Caki2 (cell line): ENCODE data around the gene RNU1-2. TPM values are rescaled to one million over a fixed set of nuclear protein-coding genes. Genes with fewer than 3 reads are reported as not detected.
"Not testable (repeated sequence)": the region's sequence is repeated elsewhere in the genome, so short reads cannot be mapped to it uniquely, and the experiment has no call there.

Source experiments
- DNase-seq: peaks from one replicate; pipeline ENCODE4 v3.0.0-alpha.2; 2015; ENCODE audit warnings: low read depth
- in situ Hi-C: cut with HindIII; loops from 2 replicates; pipeline ENCODE4 v1.10.0; 2016; ENCODE audit warnings: low sequenced_read_pairs, low pct_unique_long_range_greater_than_20kb, mixed read lengths
- total RNA-seq: library from RNA; depleted of rRNA; stranded (reverse); fragments of >200 nt; shearing (Covaris generic); gene quantifications from 2 replicates; pipeline ENCODE4 v1.2.3, GENCODE V29; 2014; ENCODE audit warnings: low replicate concordance

The RNU1-2 gene
- total RNA-seq, 1 experiment from 2014 or later: not detected

DNA sequence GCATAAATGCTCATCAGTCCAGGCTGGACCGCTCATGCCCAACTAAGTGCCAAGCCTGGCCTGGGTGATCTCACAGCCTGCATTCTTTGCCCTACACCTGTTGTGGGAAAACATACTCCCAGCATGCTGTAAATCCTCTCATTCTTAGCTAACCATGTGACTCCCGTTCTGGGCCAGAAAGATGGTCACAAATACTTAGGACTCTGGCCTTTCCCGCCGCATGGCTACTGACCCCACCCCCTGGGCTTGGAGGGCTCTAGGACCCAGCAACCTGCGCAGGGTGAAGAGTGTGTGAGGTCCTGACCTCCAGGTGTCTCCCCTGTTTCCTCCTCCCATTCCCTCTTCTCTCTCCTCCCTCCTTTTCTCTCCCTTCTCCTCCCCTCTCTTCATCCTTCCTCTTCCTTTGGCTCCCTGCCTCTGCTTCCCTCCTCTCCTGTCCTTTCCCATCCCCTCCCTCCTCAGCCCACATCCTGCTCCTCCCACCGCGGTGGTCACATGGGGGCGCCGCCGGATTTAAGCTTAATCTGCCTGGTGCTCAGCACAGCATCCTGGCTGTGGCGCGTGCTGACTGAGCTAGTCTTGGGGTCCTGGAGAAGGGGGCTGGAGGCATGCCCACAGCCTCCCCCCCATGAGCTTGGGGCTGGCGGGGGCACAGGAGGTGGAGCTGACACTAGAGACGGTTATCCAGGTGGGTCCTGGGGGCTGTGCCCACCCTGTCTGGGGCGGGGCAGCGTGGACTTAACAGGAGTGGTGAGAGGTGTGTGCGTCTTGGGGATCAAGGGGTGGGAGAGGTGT is 25.8 kb downstream of the RNU1-2 start, which contains the start of gene CROCC:
TSS of gene CROCC (plus strand) at position 541 of the 795 bp plus-strand sequence. CDS start at position 629, 88 bp downstream.
- in situ Hi-C loops: no loop called here
- no peak for DNase-seq

DNA sequence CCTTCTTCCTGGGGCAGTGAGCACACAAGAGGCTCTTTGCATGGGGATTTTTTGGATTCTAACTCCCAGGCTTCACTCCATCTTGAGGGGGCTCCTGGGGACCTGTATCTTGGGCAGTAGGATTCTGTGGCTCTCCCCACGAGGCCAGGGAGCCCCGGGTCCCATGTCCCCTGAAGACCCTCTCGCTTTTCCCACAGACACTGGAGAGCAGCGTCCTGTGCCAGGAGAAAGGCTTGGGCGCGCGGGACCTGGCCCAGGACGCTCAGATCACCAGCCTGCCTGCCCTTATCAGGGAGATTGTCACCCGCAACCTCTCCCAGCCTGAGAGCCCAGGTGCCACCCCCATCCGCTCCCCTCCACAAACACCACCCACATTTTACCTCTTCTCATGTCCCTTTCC is 26.7 kb downstream of the RNU1-2 start:
- DNase-seq: no peak
- in situ Hi-C loops: no loop called here

DNA sequence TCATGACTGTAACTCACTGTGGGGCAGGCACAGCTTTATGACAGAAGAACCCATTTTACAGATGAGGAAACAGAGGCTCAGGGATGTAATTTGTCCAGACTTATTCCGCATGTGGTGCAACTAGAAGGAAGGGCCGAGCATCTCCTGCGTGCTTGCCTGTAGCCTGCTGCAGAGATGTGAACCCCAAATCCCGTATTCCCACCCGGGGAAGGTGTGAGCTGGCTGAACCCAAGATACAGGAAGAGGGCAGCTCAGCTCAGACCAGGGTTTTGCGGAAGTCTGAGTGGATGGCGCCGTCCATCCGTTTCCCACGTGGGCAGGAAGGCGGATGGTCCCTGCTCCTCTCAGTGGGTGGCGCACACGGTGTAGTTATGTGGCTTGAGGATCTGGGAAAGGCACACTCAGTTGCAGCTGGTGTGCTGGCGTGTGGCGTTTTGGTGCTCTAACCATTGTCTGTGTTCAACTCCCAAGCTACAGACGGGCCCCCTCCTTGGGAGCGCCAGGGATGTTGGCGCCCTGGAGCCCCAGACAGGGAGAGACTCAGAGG is 27.2 kb downstream of the RNU1-2 start:
- no peak for DNase-seq
- in situ Hi-C loops: no loop called here

DNA sequence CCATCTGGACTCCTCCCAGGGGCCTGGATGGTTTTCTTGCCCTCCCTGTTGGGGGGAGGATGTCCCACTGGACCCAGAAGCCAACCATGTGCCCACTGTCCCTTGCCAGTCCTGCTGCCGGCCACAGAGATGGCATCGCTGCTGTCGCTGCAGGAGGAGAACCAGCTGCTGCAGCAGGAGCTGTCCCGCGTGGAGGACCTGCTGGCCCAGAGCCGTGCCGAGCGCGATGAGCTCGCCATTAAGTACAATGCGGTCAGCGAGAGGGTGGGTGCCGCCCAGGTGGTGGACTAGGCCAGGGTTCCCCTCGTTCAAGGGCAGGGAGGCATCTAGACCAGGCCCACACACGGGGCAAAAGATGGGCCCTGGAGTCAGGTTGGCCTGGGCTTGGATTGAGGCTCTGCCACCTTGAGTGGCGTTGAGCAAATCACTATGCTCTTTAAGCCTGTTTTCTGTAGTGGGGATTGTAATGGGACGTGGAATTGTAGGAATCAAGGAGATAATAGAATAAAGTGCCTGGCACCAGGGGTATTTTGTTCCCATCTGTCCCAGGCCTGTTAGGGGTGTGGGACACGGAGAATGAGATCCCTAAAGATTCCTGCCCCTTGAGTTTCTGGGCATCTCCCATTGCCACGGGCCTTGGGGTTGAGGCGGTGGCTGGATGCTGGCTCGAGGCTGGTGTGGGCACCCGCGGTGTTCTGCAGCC is 28.6 kb downstream of the RNU1-2 start:
- in situ Hi-C loops: no loop called here
- DNase-seq: no peak

DNA sequence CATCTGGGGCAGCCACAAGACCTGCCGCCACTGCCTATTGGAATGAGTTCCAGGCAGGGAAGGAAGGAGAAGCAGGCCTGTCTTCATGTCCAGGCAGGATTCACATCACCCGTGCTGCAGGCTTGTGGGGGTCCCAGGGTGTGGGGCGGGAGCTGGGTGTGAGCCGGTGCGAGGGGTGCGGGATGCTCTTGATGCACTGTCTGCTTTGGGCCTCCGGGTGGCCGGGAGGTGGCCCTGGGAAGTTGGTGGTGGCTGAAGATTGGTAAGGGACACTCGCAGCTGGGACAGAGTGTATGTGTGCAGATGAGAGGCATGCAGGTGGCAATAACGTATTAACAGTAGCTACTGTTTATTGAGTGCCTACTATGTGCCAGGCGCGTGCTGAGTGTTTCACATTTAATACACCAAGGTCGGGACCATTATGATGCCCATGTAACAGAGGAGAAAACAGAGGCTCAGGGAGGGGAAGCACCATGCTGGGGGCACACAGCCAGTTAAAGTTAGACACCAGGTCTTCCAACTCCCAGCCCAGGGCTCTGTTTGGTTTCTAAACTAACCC is 29.2 kb downstream of the RNU1-2 start:
- in situ Hi-C loops: no loop called here
- DNase-seq: no peak

DNA sequence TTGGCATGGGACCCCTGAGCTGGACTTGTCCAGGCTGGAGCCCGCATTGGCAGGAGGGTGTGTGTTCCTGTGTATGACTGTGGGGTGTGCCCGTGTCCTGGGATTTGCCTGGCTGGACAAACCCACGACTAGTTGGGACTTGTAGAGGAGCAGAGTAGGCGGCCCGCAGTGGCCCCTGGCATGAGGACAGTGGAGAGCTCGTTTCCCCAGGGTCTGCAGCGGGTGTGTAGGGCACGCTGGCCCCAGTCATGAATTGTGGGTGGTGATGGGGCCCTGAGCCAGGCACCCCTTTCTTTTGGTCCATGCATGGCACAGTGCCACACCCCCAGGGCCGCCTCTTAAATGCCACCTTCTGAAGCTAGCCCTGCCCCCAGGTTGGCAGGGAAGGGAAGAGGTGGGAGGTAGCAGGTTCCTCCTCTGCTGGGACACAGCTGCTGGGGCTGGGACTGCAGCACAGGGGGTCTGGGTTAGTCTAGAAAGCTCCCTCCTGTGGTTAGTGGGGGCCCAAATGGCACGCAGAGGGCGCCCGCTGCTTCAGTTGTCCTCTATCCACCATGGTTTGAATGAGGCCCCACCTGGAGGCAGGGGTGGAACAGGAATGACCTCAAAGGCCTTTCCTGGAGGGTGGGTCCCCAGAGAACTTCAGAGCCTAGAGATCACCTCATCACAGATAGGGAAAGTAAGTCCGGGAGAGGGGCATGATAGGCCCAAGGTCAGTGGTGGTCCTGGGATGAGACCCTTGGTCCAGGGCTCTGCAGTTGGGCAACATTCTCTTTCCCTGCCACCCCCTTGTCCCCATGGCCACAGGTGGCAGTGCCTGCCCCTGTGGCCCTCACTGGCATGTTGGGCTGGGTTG is 30.1 kb downstream of the RNU1-2 start:
- in situ Hi-C loops: no loop called here
- no peak for DNase-seq

DNA sequence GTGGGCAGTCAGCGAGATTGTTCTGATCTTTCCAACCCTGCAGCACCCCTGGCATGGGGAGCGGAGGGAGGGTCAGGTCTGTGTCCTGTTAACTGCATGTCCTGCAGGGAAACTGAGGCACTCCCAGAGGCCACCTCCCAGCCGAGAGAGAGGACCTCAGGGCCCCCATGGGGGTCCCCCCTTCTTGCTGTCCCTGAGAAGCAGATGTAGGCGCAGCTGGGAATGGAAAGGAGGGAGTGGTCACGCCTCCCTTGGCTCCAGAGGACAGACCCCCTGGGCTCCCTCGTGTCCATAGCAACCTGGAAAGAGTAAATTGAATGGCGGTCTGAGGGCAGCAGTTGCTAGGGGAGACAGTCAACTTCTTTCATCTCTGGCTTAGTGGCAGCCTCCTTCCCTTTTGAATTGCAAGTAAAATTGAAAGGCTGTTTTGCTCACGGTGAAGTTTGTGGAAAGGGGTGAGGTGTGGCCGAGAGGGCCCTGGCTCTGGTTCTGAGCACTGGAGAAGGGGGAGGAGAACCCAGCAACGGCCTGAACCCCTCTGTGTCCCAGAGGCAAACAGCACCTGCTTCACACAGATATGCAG is 30.8 kb downstream of the RNU1-2 start:
- no peak for DNase-seq
- in situ Hi-C loops: no loop called here

DNA sequence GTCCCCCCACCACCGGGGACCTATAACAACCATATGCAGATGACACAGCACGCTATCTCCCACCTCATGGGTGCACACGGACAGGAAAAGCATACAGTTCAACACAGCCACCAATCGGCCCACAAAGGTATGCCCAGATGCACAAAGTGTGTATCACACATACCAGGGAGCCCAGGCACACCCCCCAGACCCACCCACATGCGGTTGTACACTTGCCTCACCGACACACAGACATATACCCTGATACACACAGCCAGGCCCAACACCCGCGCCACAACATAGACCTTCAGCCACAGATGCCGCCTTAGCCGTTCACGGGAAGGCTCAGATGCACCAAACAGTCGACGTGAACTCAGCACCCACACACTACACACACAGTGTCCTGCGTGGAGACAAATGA is 31.5 kb downstream of the RNU1-2 start:
- DNase-seq: no peak
- in situ Hi-C loops: no loop called here

DNA sequence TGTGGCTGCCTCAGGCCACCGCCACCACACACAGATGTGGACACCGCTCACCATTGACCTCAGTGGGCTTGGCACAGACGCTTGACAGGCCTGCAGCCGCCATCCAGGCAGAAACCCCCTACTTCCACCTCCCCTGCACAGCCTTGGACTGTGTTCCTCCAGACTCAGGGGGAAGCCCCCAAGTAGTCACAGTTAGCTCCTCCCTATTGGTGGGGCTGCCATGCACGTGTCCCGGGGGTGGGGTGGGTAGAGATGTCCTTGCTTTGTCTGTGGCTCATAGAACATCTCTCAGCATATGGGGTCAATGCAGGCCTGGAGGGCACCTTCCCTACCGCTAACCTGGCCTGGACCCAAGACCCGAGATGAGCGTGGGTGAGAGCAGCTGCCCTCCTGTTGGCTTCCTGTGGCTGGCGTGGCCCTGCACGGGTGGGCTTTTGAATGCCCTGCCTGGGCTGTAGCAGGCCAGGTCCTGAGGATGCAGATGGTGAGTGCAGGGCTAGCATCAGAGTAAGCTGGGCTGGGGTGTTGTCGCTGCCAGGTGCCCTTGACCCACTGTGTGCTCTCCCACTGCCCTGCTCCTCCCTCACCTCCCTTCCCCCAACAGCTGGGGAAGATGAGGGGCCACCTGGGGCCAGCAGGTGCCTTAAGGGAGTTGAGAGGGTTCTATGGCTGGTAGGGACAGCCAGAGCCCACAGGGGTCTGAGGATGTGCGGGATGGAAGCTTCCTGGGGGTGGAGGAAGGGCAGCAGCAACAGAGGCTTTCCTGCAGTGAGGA is 32.1 kb downstream of the RNU1-2 start:
- no peak for DNase-seq
- in situ Hi-C loops: no loop called here

DNA sequence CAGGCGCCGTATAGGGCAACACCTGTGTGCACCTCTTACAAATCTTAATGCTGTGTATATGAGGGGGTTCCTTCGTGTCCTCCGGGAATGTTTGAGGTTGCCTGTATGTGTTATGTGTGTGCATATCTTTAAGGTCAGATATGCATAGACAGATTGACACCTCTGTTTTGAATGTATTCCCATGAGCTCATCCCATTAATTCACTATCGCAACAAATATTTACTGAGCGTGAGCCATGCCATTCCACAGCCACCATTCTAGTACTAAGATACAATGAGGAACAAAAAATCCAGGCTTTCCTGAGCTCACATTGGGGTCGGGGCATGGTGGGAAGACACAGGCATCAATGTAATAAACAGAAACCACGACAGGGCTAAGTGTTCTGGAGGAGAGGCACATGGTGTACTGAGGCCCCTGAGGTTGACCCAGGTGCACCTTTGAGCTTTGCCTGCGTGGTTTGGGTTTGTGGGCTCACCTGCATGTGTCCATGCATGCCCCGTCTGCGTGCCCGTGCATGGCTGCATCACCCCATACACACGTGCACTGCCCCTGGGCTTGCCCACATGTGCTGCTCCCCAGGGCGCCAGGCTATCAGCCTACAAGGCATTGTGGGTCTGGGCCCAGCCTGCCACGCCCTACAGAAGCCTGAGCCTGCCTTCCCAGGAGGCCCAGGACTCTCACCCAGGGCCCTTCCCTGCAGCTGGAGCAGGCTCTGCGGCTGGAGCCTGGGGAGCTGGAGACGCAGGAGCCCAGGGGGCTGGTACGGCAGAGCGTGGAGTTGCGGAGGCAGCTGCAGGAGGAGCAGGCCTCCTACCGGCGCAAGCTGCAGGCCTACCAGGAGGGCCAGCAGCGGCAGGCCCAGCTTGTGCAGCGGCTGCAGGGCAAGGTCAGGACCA is 33.6 kb downstream of the RNU1-2 start:
- DNase-seq, in situ Hi-C loops: not testable (repeated sequence)

DNA sequence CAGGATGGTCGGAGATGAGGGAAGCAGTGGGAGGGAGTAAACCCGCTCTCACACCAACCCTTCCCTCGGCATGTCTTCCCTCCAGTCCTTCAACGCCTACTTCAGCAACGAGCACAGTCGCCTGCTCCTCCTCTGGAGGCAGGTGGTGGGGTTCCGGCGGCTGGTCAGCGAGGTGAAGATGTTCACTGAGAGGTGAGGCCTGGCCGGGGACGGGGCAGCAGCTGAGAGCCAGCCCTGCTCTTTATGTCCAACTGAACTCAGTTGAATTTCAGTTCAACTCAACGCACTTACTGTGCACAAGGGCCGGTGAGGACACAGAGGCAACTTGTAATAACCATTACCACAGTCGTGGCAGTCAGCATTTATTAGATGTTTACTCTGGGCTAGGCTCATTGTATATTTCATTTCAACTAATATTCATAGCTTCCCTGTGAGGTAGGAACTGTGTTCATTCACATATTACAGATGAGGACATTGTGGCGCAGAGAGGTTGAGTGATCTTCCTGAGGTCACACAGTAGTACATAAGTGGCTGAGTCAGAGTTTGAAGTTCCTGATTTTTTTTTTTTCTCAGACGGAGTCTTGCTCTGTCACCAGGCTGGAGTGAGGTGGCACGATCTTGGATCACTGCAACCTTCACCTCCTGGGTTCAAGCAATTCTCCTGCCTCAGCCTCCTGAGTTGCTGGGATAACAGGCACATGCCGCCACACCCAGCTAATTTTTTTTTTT is 35.6 kb downstream of the RNU1-2 start:
- DNase-seq, in situ Hi-C loops: not testable (repeated sequence)

DNA sequence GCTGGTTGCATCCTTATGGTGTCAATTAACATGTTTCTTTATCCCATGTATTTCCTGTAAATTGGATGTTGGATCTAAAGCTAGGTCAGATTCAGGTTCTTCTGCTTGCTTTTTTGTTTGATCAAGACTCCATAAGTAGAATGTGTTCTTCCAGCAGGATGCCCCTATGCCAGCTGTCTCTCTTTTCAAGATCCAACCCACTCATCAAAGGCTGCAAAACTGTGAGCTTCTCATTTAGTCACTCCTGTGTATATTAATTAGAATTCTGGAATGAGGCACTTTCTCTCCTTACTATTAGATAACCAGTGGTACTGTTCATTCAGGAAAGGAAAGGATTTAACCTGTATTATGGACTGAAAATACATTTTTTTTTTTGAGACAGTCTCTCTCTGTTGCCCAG is 38.2 kb downstream of the RNU1-2 start:
- DNase-seq, in situ Hi-C loops: not testable (repeated sequence)

DNA sequence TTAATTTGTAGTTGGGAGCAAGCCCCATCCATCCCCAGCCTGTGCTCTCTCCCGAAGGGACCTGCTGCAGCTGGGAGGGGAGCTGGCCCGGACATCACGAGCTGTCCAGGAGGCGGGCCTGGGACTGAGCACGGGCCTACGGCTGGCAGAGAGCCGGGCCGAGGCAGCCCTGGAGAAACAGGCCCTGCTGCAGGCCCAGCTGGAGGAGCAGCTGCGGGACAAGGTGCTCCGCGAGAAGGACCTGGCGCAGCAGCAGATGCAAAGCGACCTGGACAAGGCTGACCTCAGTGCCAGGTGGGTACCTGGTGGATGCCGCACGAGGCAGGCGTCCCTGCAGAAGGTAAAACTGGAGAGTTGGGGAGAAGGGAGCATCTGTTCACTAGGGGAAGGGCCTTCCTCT is 40.8 kb downstream of the RNU1-2 start:
- DNase-seq, in situ Hi-C loops: not testable (repeated sequence)

DNA sequence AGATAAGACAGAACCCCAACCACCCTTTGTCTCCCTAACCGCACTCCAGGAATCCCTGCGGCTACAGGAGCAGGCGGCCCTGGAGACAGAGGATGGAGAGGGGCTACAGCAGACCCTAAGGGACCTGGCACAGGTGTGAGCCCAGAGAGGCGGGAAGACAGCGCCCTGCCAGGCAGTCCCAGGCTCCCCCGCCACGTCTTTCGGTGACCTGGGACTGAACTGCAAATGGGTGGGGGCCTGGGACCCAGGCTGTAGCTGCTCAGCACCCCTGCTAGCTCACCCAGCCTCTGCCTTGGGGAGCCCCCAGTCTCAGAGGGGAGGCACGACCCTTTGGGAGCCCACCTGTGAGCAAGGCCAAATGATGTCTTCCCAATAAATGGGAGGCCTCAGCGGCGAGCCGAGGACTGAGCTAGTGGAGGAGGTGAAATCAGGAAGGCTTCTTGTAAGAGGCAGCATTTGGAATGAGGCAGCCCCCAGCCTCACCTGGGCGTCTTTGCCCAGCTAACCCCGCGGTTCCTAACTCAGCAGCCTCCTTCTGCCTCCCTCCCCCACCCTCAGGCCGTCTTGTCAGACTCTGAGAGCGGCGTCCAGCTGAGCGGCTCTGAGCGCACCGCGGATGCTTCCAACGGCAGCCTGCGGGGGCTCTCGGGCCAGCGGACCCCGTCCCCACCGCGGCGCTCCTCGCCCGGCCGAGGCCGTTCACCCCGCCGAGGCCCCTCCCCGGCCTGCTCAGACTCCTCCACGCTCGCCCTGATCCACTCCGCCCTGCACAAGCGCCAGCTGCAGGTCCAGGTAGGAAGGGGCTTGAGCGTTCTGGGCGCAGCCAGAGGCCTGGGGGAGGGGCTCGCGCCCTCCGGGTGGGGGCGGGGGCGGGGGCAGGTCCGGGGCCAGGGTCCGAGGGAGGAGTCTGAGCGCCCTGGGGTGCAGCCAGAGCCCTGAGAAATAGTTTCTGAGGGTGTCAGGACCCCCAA is 42.9 kb downstream of the RNU1-2 start:
- in situ Hi-C loops: no loop called here
- no peak for DNase-seq
